ENCODE measurements around the gene UBR4. TPM values are rescaled to one million over a fixed set of nuclear protein-coding genes. Genes with fewer than 3 reads are reported as not detected.
"Not testable (repeated sequence)": the region's sequence is repeated elsewhere in the genome, so short reads cannot be mapped to it uniquely, and the experiment has no call there.

UBR4 gene
- total and polyA plus RNA-seq, 5 donors: 48.9 to 70.3 (median 64.5) TPM

DNA sequence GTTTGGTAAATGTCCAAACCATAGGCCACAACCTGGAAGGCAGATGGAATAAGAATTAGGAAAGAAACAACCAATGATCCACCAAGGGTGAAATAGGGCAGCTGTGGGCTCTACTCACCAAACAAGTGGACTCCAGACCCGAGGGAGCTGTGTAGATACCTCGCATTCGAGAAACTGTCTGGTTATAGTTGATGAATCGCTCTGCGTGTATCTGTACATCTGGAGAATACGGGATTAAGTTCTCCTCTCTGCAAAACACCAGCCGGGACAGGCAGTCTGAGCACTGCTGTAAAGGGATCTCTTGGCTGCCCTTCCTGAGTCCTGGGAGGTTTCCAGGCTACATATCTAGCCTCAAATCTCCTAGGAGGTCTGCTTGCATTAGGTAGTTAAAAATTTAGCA, 9.4 kb upstream of the UBR4 start:
- Histone ChIP-seq H3K4me3 (ENCODE audit: low read length) (no peak overlapping the region), H3K4me1 (ENCODE audit: control insufficient read depth, insufficient read depth, low read length) (no peaks in the 10 kb centered on the region), H3K27ac (ENCODE audit: low read length) (no peak overlapping the region), H3K27me3 (ENCODE audit: control insufficient read depth, insufficient read depth) (no peaks in the 10 kb centered on the region), H3K9me3 (ENCODE audit: control insufficient read depth, low read length) (no peaks in the 10 kb centered on the region)
- ATAC-seq (no peak), DNase-seq (no peak)
- intact Hi-C loops (cut with DNase I): no loop called here
- WGBS: 90% methylated on average over 7 of the region's 7 CpGs

DNA sequence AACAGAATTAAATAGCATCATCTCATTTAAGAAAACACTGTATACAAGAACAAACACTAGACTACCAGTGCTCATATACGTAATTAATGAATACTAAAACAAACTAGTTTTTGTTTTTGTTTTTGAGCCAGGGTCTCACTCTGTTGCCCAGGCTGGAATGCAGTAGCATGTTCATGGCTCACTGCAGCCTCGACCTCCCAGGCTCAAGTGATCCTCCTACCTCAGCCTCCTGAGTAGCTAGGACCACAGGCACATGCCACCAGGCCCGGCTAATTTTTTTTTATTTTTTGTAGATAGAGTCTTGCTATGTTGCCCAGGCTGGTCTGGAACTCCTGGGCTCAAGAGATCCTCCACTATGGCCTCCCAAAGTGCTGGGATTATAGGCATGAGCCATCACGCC, 6.5 kb upstream of the UBR4 start:
- H3K27me3 ChIP-seq (ENCODE audit: control insufficient read depth, insufficient read depth); ATAC-seq; H3K27ac ChIP-seq (ENCODE audit: low read length); intact Hi-C loops (cut with DNase I); DNase-seq; H3K9me3 ChIP-seq (ENCODE audit: control insufficient read depth, low read length); H3K4me3 ChIP-seq (ENCODE audit: low read length); H3K4me1 ChIP-seq (ENCODE audit: control insufficient read depth, insufficient read depth, low read length): not testable (repeated sequence)
- WGBS: 94% methylated on average over 4 of the region's 4 CpGs

- no peak overlapping the region for H3K27ac ChIP-seq (ENCODE audit: low read length)
- 98% methylated on average over 1 of the region's 1 CpG for WGBS
- H3K9me3 ChIP-seq (ENCODE audit: control insufficient read depth, low read length): no peaks in the 10 kb centered on the region
- no peak for DNase-seq
- H3K4me3 ChIP-seq (ENCODE audit: low read length): no peak overlapping the region
- ATAC-seq: no peak
- H3K4me1 ChIP-seq (ENCODE audit: control insufficient read depth, insufficient read depth, low read length): peaks cover 3% of the 10 kb centered on the region
- intact Hi-C loops (cut with DNase I): no loop called here
- H3K27me3 ChIP-seq (ENCODE audit: control insufficient read depth, insufficient read depth): no peaks in the 10 kb centered on the region
These were observed 3.5 kb upstream of the UBR4 start for GRCh38 chr1:19213580-19213979.

DNA sequence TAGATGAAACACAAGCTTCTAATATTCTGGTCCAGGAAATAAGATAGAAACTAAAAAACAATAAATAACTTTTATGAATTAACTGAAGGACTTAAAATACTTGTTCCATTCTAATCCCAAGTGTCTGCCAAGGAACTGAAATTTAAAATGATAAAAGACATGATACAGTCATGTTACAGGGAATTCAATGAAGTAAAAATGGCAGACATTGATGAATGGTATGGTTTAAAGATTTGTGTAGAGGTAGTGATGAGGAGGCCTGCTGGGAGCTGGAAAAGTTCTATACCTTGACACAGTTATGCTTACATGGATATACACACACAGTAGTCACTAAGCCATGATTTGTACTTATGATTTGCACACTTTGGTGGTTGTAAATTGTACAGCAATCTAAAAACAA, 2.1 kb upstream of the UBR4 start:
- DNase-seq: no peak
- intact Hi-C loops (cut with DNase I): no loop called here
- no peak for ATAC-seq
- Histone ChIP-seq H3K27ac (ENCODE audit: low read length) (no peak overlapping the region), H3K9me3 (ENCODE audit: control insufficient read depth, low read length) (no peaks in the 10 kb centered on the region), H3K27me3 (ENCODE audit: control insufficient read depth, insufficient read depth) (no peaks in the 10 kb centered on the region), H3K4me3 (ENCODE audit: low read length) (no peak overlapping the region), H3K4me1 (ENCODE audit: control insufficient read depth, insufficient read depth, low read length) (peaks cover 5% of the 10 kb centered on the region)

GRCh38 chr1:19210772-19211549, 895 bp upstream of the UBR4 start:
- Histone ChIP-seq H3K4me1 (ENCODE audit: control insufficient read depth, insufficient read depth, low read length) (peaks cover 7% of the 10 kb centered on the region), H3K4me3 (ENCODE audit: low read length) (peak overlapping the region; percentile 88), H3K27ac (ENCODE audit: low read length) (peak overlapping the region; percentile 93), H3K27me3 (ENCODE audit: control insufficient read depth, insufficient read depth) (no peaks in the 10 kb centered on the region), H3K9me3 (ENCODE audit: control insufficient read depth, low read length) (no peaks in the 10 kb centered on the region)
- DNase-seq: no peak
- intact Hi-C loops (cut with DNase I): no loop called here
- 22% methylated on average over 12 of the region's 12 CpGs for WGBS
- ATAC-seq: no peak

GRCh38 chr1:19209439-19209989, 552 bp downstream of the UBR4 start:
- Histone ChIP-seq H3K27me3 (ENCODE audit: control insufficient read depth, insufficient read depth) (no peaks in the 10 kb centered on the region), H3K9me3 (ENCODE audit: control insufficient read depth, low read length) (no peaks in the 10 kb centered on the region), H3K4me3 (ENCODE audit: low read length) (peak overlapping the region; percentile 88), H3K27ac (ENCODE audit: low read length) (peak overlapping the region; percentile 90), H3K4me1 (ENCODE audit: control insufficient read depth, insufficient read depth, low read length) (peaks cover 7% of the 10 kb centered on the region)
- intact Hi-C loops (cut with DNase I): loop anchor here in 1 of 4 donors (10.0 kb wide), 1 partner anchor 445 kb away; no protein-coding TSS in a partner anchor
- WGBS: under 1% methylated on average over 28 of the region's 28 CpGs
- DNase-seq (peak in 1 of 3 donors; percentile 39), ATAC-seq (peak; percentile 40 to 57)

- DNase-seq: no peak
- 15% methylated on average over 8 of the region's 8 CpGs for WGBS
- no peak for ATAC-seq
- Histone ChIP-seq H3K9me3 (ENCODE audit: control insufficient read depth, low read length) (no peaks in the 10 kb centered on the region), H3K4me3 (ENCODE audit: low read length) (peak overlapping the region; percentile 88), H3K27ac (ENCODE audit: low read length) (no peak overlapping the region), H3K4me1 (ENCODE audit: control insufficient read depth, insufficient read depth, low read length) (peaks cover 7% of the 10 kb centered on the region), H3K27me3 (ENCODE audit: control insufficient read depth, insufficient read depth) (no peaks in the 10 kb centered on the region)
- intact Hi-C loops (cut with DNase I): loop anchor here in 1 of 4 donors (10.0 kb wide), 1 partner anchor 446 kb away; no protein-coding TSS in a partner anchor
These were observed 1.2 kb downstream of the UBR4 start for GRCh38 chr1:19208710-19209438.

- WGBS: 56% methylated on average over 3 of the region's 3 CpGs
- ATAC-seq (no peak), DNase-seq (no peak)
- peaks cover 7% of the 10 kb centered on the region for H3K4me1 ChIP-seq (ENCODE audit: control insufficient read depth, insufficient read depth, low read length)
- H3K27ac ChIP-seq (ENCODE audit: low read length): no peak overlapping the region
- no peaks in the 10 kb centered on the region for H3K9me3 ChIP-seq (ENCODE audit: control insufficient read depth, low read length)
- H3K4me3 ChIP-seq (ENCODE audit: low read length): no peak overlapping the region
- H3K27me3 ChIP-seq (ENCODE audit: control insufficient read depth, insufficient read depth): no peaks in the 10 kb centered on the region
- intact Hi-C loops (cut with DNase I): loop anchor here in 1 of 4 donors (10.0 kb wide), 1 partner anchor 448 kb away; no protein-coding TSS in a partner anchor
These were observed 3.1 kb downstream of the UBR4 start for GRCh38 chr1:19206947-19207346.

DNA sequence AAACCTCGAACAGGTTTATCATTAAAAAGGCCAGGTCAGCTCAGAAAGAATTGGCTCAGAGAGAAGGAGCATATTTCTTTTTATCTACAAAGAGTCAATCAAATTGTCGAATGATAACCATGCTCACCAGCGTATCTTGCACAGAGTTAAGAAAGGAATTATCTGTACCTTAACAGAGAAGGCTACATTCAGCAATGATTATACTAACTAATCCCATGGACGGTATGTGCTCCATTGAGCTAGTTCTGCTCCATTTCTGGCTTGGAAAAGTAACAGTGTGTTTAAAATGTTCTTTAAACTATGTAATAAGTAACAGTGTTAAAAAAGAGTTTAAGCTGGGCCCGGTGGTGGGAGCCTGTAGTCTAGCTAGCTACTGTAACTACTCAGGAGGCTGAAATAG, 4.2 kb downstream of the UBR4 start:
- Histone ChIP-seq H3K27ac (ENCODE audit: low read length) (no peak overlapping the region), H3K9me3 (ENCODE audit: control insufficient read depth, low read length) (no peaks in the 10 kb centered on the region), H3K4me1 (ENCODE audit: control insufficient read depth, insufficient read depth, low read length) (peaks cover 6% of the 10 kb centered on the region), H3K4me3 (ENCODE audit: low read length) (no peak overlapping the region), H3K27me3 (ENCODE audit: control insufficient read depth, insufficient read depth) (no peaks in the 10 kb centered on the region)
- intact Hi-C loops (cut with DNase I): loop anchor here in 1 of 4 donors (10.0 kb wide), 1 partner anchor 449 kb away; no protein-coding TSS in a partner anchor
- ATAC-seq (no peak), DNase-seq (no peak)
- WGBS: 50% methylated on average over 5 of the region's 5 CpGs

DNA sequence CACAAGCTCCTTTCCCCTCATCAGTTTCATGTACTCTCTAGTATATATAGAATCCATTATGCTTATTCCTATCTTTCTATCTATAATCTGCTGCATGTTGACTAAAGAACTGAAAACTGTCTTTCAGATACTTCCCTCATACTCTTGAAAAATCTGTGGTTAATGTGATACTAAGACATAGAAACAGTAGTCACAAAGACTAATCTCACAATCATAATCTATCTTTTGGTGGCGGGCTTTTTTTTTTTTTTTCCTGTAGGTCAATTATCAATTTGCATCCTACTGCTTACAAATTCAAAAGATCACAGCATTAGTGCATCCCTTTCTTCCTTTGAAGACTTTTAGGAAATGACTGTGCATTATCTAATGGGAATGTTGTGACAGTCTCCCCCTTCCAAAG, 4.7 kb downstream of the UBR4 start:
- DNase-seq: no peak
- WGBS: 84% methylated on average over 1 of the region's 1 CpG
- Histone ChIP-seq H3K4me1 (ENCODE audit: control insufficient read depth, insufficient read depth, low read length) (peaks cover 4% of the 10 kb centered on the region), H3K4me3 (ENCODE audit: low read length) (no peak overlapping the region), H3K9me3 (ENCODE audit: control insufficient read depth, low read length) (no peaks in the 10 kb centered on the region), H3K27me3 (ENCODE audit: control insufficient read depth, insufficient read depth) (no peaks in the 10 kb centered on the region), H3K27ac (ENCODE audit: low read length) (no peak overlapping the region)
- intact Hi-C loops (cut with DNase I): loop anchor here in 1 of 4 donors (10.0 kb wide), 1 partner anchor 449 kb away; no protein-coding TSS in a partner anchor
- ATAC-seq: no peak
